ENCODE measurements around the gene HK3.

The HK3 gene

DNA sequence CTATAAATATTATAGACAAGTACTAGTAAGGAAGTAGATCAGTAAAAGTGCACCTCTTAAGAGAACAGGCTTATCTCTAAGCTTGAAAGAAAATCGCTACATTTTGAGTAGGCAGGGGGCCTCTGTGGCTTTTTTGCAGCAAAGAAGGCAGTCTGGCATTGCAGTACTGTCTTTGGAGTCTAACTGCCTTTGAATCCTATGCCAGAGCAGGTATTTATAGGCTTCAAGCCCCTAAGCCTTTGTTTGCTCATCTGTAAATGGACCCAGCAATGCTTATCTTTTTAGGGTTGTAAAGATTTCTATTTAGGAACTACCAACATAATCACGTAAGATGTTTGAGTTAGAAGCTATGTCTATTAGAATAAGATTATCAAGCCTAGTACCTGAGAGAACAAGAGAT is 23.7 kb upstream of the HK3 start:
- H3K79me2 ChIP-seq (ENCODE audit: control insufficient read depth, insufficient read depth, low read length, unreplicated experiment) = no peaks in the 10 kb centered on the region
- H3K4me1 ChIP-seq (ENCODE audit: control insufficient read depth, insufficient read depth, low read length, unreplicated experiment) = no peaks in the 10 kb centered on the region
- no peak overlapping the region for H3K4me3 ChIP-seq (ENCODE audit: low read depth, low read length)
- no peak overlapping the region for H3K27ac ChIP-seq (ENCODE audit: low read depth, low read length)
- 0 out of 2 replicates have a peak, but pooled peaks cover 5% of the 10 kb centered on the region for H3K36me3 ChIP-seq (ENCODE audit: insufficient read depth, low read length)
- no peak overlapping the region for H2AFZ ChIP-seq (ENCODE audit: low read length, unreplicated experiment)
- H3K27me3 ChIP-seq (ENCODE audit: insufficient read depth, low read length) = no peaks in the 10 kb centered on the region

GRCh38 chr5:176921714-176922113 is 22.6 kb upstream of the HK3 start:
- H3K4me1 ChIP-seq (ENCODE audit: control insufficient read depth, insufficient read depth, low read length, unreplicated experiment) = no peaks in the 10 kb centered on the region
- H3K4me3 ChIP-seq (ENCODE audit: low read depth, low read length) = no peak overlapping the region
- H3K79me2 ChIP-seq (ENCODE audit: control insufficient read depth, insufficient read depth, low read length, unreplicated experiment) = no peaks in the 10 kb centered on the region
- 0 out of 2 replicates have a peak, but pooled peaks cover 5% of the 10 kb centered on the region for H3K36me3 ChIP-seq (ENCODE audit: insufficient read depth, low read length)
- no peaks in the 10 kb centered on the region for H3K27me3 ChIP-seq (ENCODE audit: insufficient read depth, low read length)
- no peak overlapping the region for H3K27ac ChIP-seq (ENCODE audit: low read depth, low read length)
- H2AFZ ChIP-seq (ENCODE audit: low read length, unreplicated experiment) = no peak overlapping the region

- Histone ChIP-seq H3K27ac (ENCODE audit: low read depth, low read length) (no peak overlapping the region), H3K36me3 (ENCODE audit: insufficient read depth, low read length) (0 out of 2 replicates have a peak, but pooled peaks cover 5% of the 10 kb centered on the region), H3K4me1 (ENCODE audit: control insufficient read depth, insufficient read depth, low read length, unreplicated experiment) (no peaks in the 10 kb centered on the region), H2AFZ (ENCODE audit: low read length, unreplicated experiment) (no peak overlapping the region), H3K4me3 (ENCODE audit: low read depth, low read length) (no peak overlapping the region), H3K27me3 (ENCODE audit: insufficient read depth, low read length) (no peaks in the 10 kb centered on the region), H3K79me2 (ENCODE audit: control insufficient read depth, insufficient read depth, low read length, unreplicated experiment) (no peaks in the 10 kb centered on the region)
Observed at GRCh38 chr5:176918613-176919012, 19.5 kb upstream of the HK3 start.

GRCh38 chr5:176916337-176916736 is 17.2 kb upstream of the HK3 start:
- Histone ChIP-seq H3K79me2 (ENCODE audit: control insufficient read depth, insufficient read depth, low read length, unreplicated experiment) (no peaks in the 10 kb centered on the region), H3K36me3 (ENCODE audit: insufficient read depth, low read length) (peaks cover 9% of the 10 kb centered on the region; the same call in 1 of the 2 replicates), H3K27me3 (ENCODE audit: insufficient read depth, low read length) (no peaks in the 10 kb centered on the region), H3K4me3 (ENCODE audit: low read depth, low read length) (no peak overlapping the region), H3K27ac (ENCODE audit: low read depth, low read length) (no peak overlapping the region), H2AFZ (ENCODE audit: low read length, unreplicated experiment) (no peak overlapping the region), H3K4me1 (ENCODE audit: control insufficient read depth, insufficient read depth, low read length, unreplicated experiment) (no peaks in the 10 kb centered on the region)

DNA sequence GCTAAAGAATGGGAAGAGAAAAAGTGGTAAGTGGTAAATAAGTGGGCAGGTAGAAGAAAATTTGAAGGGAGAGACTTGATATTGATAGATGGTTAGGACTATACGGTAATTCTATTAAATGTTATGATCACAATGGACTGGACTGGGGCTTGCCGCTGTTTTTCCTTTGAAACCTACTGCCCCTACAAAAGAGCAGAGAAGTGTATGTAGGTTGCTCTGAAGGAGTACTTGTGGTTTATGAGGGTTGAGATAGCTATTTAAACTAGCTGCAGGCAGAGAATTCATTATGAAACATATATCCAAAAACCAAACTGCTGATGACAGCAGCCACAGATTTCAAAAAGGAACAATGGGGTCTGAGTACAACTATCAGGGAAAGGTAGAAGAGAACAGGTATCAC is 16.8 kb upstream of the HK3 start:
- H2AFZ ChIP-seq (ENCODE audit: low read length, unreplicated experiment) = no peak overlapping the region
- H3K4me1 ChIP-seq (ENCODE audit: control insufficient read depth, insufficient read depth, low read length, unreplicated experiment) = no peaks in the 10 kb centered on the region
- no peak overlapping the region for H3K27ac ChIP-seq (ENCODE audit: low read depth, low read length)
- H3K36me3 ChIP-seq (ENCODE audit: insufficient read depth, low read length) = peaks cover 9% of the 10 kb centered on the region; the same call in 1 of the 2 replicates
- H3K4me3 ChIP-seq (ENCODE audit: low read depth, low read length) = no peak overlapping the region
- no peaks in the 10 kb centered on the region for H3K27me3 ChIP-seq (ENCODE audit: insufficient read depth, low read length)
- no peaks in the 10 kb centered on the region for H3K79me2 ChIP-seq (ENCODE audit: control insufficient read depth, insufficient read depth, low read length, unreplicated experiment)

- Histone ChIP-seq H3K4me1 (ENCODE audit: control insufficient read depth, insufficient read depth, low read length, unreplicated experiment) (no peaks in the 10 kb centered on the region), H2AFZ (ENCODE audit: low read length, unreplicated experiment) (no peak overlapping the region), H3K27ac (ENCODE audit: low read depth, low read length) (no peak overlapping the region), H3K27me3 (ENCODE audit: insufficient read depth, low read length) (no peaks in the 10 kb centered on the region), H3K36me3 (ENCODE audit: insufficient read depth, low read length) (peaks cover 10% of the 10 kb centered on the region), H3K79me2 (ENCODE audit: control insufficient read depth, insufficient read depth, low read length, unreplicated experiment) (no peaks in the 10 kb centered on the region), H3K4me3 (ENCODE audit: low read depth, low read length) (no peak overlapping the region)
Observed at GRCh38 chr5:176912115-176912514, 13.0 kb upstream of the HK3 start.

DNA sequence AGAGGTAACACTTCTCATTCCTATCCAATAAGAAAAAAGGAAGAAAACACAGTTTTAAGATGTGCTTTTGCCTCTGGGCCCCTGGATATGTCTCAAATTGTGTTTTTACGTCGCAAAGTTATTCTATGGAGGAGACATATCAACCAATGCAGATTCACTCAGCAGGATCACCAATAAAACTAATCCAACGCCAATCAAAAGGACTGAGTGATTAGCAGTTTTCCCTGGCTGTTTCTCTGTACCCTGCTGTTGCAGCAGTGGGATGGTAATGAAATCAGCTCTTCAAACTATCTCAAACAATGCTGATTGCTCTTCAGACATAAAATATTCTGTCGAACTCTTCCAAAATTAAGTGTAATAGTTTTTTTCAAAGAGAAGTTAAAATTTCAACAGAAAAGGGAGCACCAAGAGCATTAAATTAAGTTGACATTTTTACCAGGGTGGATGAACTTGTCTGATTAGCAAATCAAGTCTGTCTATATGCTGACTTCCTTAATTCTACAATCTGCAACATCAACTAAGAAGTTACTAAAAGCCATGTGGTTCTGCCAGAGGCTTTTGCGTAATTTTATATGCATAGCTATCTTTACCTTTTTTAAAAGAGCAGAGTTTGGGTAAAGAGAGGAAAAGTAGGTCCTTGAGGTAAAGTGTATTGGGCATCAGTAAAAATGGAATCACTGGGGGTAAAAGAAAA is 9.7 kb upstream of the HK3 start:
- Histone ChIP-seq H3K36me3 (ENCODE audit: insufficient read depth, low read length) (peaks cover 34% of the 10 kb centered on the region), H3K27me3 (ENCODE audit: insufficient read depth, low read length) (no peaks in the 10 kb centered on the region)

DNA sequence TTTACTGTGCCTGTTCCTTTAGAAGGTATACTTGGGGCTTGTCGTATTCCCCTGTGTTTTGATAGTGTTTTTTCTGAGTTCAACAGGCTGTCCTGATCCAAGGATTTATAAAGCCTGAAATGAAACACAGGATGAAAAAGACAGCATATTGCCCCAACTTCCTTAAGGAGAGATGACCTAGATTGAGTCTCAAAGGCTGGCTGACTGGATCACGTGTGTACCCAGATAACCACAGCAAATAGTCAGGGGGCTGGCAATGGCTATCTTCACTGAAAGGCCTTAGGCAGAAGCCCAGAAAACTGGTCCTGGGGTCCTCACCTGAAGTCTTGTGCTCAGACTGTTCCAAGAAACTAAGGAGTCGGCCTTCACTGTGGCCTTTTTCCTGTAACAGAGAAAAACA is 7.7 kb upstream of the HK3 start:
- Histone ChIP-seq H3K36me3 (ENCODE audit: insufficient read depth, low read length) (peaks cover 36% of the 10 kb centered on the region), H3K79me2 (ENCODE audit: control insufficient read depth, insufficient read depth, low read length, unreplicated experiment) (no peaks in the 10 kb centered on the region), H2AFZ (ENCODE audit: low read length, unreplicated experiment) (no peak overlapping the region), H3K27ac (ENCODE audit: low read depth, low read length) (no peak overlapping the region), H3K4me1 (ENCODE audit: control insufficient read depth, insufficient read depth, low read length, unreplicated experiment) (no peaks in the 10 kb centered on the region), H3K27me3 (ENCODE audit: insufficient read depth, low read length) (no peaks in the 10 kb centered on the region), H3K4me3 (ENCODE audit: low read depth, low read length) (no peak overlapping the region)

More for the DNA sequence above, 9.7 kb upstream of the HK3 start:
- no peak overlapping the region for H2AFZ ChIP-seq (ENCODE audit: low read length, unreplicated experiment)
- no peak overlapping the region for H3K4me3 ChIP-seq (ENCODE audit: low read depth, low read length)
- H3K79me2 ChIP-seq (ENCODE audit: control insufficient read depth, insufficient read depth, low read length, unreplicated experiment) = no peaks in the 10 kb centered on the region
- no peaks in the 10 kb centered on the region for H3K4me1 ChIP-seq (ENCODE audit: control insufficient read depth, insufficient read depth, low read length, unreplicated experiment)
- H3K27ac ChIP-seq (ENCODE audit: low read depth, low read length) = no peak overlapping the region

- no peaks in the 10 kb centered on the region for H3K4me1 ChIP-seq (ENCODE audit: control insufficient read depth, insufficient read depth, low read length, unreplicated experiment)
- peaks cover 33% of the 10 kb centered on the region for H3K36me3 ChIP-seq (ENCODE audit: insufficient read depth, low read length)
- no peak overlapping the region for H3K27ac ChIP-seq (ENCODE audit: low read depth, low read length)
- H3K4me3 ChIP-seq (ENCODE audit: low read depth, low read length) = no peak overlapping the region
- no peaks in the 10 kb centered on the region for H3K79me2 ChIP-seq (ENCODE audit: control insufficient read depth, insufficient read depth, low read length, unreplicated experiment)
- H3K27me3 ChIP-seq (ENCODE audit: insufficient read depth, low read length) = no peaks in the 10 kb centered on the region
- H2AFZ ChIP-seq (ENCODE audit: low read length, unreplicated experiment) = no peak overlapping the region
Observed at GRCh38 chr5:176906126-176906525, 7.0 kb upstream of the HK3 start.

DNA sequence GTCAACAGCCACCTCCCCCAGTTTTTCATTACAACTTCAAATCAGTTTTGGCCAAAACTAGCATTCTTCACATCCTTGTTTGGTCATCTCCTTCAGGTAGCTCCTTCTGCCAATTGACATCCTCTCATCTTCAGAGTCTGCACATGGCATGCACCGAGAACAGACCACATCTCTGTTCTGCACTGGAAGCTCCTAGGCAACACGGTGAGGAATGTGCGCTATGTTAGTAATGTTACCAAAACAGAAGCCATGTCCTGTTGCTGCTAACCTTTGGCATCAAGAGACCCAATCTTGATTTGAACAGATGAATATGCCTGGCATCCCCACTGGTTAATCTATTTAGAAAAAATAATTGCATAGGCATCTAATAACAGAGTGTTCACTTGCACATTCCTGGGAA is 5.1 kb upstream of the HK3 start:
- Histone ChIP-seq H3K27me3 (ENCODE audit: insufficient read depth, low read length) (no peaks in the 10 kb centered on the region), H3K79me2 (ENCODE audit: control insufficient read depth, insufficient read depth, low read length, unreplicated experiment) (no peaks in the 10 kb centered on the region), H3K36me3 (ENCODE audit: insufficient read depth, low read length) (peaks cover 33% of the 10 kb centered on the region), H3K4me3 (ENCODE audit: low read depth, low read length) (no peak overlapping the region), H3K27ac (ENCODE audit: low read depth, low read length) (no peak overlapping the region), H2AFZ (ENCODE audit: low read length, unreplicated experiment) (no peak overlapping the region), H3K4me1 (ENCODE audit: control insufficient read depth, insufficient read depth, low read length, unreplicated experiment) (no peaks in the 10 kb centered on the region)

GRCh38 chr5:176902911-176903664 is 3.9 kb upstream of the HK3 start:
- peaks cover 3% of the 10 kb centered on the region; the same call in 1 of the 2 replicates for H3K27me3 ChIP-seq (ENCODE audit: insufficient read depth, low read length)
- H2AFZ ChIP-seq (ENCODE audit: low read length, unreplicated experiment) = no peak overlapping the region
- no peak overlapping the region for H3K4me3 ChIP-seq (ENCODE audit: low read depth, low read length)
- H3K4me1 ChIP-seq (ENCODE audit: control insufficient read depth, insufficient read depth, low read length, unreplicated experiment) = no peaks in the 10 kb centered on the region
- peaks cover 33% of the 10 kb centered on the region for H3K36me3 ChIP-seq (ENCODE audit: insufficient read depth, low read length)
- H3K79me2 ChIP-seq (ENCODE audit: control insufficient read depth, insufficient read depth, low read length, unreplicated experiment) = no peaks in the 10 kb centered on the region
- no peak overlapping the region for H3K27ac ChIP-seq (ENCODE audit: low read depth, low read length)

Measured in ACC112 (cell line).